HG02759 (cell line): ENCODE data around the gene FYCO1.

ENCODE experiments used
- ATAC-seq: cut with Tn5 transposase; IDR thresholded peaks from one replicate; pipeline ENCODE4 v1.9.1; 2021; ENCODE audit warnings: mild to moderate bottlenecking, moderate library complexity; ENCODE audit not compliant: unreplicated experiment

The FYCO1 gene

DNA sequence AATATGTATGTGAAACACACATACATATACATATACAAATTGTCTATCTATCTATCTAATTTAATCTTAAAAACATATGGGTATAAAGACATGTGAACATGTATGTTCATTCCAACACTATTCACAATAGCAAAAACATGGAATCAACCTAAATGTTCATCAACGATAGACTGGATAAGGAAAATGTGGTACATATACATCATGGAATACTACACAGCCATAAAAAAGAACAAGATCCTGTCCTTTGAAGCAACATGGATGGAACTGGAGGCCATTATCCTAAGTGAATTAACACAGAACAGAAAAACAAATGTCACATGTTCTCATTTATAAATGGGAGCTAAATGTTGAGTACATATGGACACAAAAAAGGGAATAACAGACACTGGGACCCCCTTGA, 103.5 kb downstream of the FYCO1 start:
- no peak for ATAC-seq

DNA sequence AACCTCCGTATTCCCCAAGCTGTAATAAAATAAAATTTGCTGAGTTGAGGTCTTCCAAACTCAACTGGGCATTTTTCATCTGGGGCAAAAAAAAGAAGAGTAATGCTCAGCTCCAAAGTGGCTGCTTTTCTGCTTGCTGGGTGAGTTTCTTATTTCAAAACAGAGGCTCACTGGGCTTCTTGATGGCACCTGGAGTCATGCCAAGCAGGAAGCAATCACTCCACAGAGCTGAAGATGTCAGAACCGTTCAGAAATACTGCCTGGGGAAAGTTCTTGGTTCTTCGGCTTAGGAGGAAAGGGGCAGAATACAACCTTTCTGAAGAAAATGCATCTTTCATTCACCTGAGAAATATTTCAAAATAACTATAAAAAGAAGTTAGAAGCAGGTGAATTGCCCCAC, 105.2 kb downstream of the FYCO1 start:
- ATAC-seq = no peak

DNA sequence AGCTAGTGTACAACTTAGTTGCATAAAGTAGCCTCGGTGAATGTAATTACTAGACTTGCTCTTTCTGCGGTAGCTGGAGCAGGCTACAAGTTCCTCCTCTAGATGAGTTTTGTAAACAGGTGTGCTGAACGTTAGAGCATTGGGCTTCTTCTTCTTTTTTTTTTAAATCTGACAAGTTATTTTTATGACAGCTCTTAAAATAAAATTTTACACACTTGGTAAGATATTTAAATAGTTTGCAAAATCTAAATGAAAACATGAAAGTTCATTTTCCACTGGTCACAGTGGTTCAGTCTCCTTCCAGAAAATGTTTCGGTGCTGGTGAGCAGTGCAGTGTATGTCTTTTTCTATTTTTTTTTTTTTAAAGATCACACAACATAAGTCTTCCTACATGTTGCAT, 106.3 kb downstream of the FYCO1 start:
- ATAC-seq = no peak

DNA sequence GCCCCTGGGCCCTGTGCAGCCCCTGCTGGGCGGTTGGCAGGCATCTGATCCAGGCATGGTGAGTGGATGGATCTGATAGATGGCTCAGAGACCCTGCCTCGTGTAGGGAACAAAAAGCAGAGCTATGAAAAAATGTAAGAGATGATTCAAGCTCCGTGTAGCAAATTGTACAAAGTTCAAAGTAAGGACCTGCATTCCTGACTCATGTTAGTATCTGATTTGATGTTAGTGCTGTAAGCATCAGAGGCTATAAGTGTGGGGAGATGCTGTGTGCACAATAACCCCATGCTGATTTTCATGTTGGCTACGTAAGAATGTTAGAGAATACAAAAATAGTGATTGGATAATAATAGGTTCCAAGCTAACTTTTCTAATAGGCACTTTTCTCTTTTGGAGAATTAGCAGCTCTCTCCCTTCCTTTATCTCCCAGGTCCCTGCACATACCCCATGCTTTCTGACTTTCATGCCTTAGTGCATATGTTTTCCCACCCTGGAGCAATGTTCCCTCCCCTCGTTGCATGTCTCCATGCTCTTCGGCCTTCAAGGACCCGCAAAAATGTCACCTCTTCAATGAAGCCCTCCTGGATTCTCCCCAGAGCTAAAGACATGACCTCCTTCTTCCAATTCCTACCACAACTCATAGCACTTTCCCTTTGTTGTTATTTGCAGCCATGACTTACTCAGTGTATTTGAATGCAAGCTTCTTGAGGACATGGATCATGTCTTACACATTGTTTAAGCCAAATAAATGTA, 107.7 kb downstream of the FYCO1 start:
- no peak for ATAC-seq

DNA sequence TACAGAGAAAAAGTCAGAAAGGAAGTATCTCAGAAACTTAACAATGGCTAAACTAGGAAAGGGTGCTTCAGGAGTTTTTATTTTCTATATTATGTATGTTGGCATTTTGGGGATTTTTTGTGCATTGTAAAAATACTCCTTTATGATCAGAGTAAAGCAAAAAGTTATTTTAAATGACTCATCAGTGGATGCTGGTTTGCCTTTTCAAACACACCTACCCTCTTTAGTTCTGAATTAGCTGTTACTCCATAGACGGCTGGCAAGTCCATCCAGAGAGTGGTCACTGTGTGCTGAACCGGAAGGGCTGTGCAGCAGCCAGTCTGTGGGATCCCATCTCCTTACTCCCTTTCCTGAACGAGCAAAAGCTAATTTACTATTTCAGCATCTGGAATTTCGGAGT, 108.3 kb downstream of the FYCO1 start:
- no peak for ATAC-seq

DNA sequence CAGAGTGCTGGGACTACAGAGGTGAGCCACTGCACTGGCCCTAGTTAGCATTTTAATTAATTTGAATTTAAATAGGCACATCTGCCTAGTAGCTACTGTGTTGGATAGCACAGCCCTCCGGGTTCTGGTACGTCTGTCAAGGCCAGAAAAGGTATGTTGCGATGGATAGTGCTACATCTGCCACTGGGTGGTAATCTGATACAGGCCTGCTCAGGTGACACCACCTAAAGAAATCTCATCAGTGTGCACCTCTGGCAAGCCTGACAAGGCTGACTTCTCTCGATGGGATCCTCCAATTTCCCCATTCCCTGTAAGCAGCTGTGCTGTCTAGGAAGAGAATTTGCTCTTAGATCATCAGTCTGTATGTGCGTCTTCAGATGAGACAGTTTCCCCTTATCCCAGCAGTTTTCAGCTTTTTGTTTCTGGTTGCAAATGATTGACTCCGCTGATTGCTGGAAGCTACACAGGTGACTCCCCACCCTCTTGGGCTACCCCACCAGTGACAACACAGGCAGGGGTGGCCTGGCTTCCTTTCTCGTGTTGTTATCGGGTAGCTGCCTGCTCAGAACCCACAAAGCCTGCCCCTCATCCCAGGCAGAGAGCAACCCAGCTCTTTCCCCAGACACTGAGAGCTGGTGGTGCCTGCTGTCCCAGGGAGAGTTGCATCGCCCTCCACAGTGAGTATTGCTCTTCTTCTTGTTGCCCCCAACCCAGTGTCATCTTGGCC, 109.5 kb downstream of the FYCO1 start, which contains the start of gene CCR9:
TSS of gene CCR9 (plus strand) at position 565 of the 727 bp plus-strand sequence. CDS start 8,391 bp downstream, outside the sequence.
- ATAC-seq = no peak

DNA sequence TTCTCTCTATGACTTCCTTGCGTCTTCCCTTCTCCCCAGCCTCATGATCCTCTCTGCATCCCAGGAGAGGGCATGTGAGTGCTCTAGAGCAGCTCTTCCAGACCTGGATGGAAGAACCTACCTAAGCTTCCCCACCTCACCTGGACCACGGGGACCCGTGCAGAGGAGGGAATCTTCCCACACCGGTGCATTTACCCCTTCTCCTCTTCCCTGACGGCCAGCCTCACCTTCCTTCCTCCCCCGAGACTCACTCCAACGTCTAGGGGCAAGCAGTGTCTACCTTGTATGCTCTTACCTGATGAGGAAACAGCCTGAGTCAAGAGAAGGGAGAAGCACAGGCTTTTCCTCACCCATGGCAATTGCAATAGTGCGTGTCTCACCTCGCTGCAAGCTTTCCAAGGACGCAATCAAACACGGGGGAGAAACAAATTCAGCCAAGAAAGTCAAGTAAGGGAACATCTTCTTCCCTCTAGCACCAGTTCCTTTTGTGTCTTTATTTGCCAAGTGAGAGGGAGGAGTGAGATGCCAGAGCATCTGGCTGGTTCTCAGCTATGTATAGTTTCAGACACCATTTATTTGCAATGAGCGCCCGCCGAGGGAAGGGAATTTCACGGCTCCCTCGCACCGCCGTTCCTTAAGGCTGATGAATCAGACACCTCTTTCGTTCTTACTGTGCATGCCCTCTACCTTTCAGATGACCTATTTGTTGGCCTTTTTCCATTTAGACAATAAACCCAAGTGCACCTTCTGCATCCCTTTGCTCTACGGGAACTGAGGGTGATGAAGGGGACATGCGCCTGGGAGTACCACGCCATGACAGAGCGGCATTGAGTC, 111.0 kb downstream of the FYCO1 start:
- ATAC-seq = no peak

DNA sequence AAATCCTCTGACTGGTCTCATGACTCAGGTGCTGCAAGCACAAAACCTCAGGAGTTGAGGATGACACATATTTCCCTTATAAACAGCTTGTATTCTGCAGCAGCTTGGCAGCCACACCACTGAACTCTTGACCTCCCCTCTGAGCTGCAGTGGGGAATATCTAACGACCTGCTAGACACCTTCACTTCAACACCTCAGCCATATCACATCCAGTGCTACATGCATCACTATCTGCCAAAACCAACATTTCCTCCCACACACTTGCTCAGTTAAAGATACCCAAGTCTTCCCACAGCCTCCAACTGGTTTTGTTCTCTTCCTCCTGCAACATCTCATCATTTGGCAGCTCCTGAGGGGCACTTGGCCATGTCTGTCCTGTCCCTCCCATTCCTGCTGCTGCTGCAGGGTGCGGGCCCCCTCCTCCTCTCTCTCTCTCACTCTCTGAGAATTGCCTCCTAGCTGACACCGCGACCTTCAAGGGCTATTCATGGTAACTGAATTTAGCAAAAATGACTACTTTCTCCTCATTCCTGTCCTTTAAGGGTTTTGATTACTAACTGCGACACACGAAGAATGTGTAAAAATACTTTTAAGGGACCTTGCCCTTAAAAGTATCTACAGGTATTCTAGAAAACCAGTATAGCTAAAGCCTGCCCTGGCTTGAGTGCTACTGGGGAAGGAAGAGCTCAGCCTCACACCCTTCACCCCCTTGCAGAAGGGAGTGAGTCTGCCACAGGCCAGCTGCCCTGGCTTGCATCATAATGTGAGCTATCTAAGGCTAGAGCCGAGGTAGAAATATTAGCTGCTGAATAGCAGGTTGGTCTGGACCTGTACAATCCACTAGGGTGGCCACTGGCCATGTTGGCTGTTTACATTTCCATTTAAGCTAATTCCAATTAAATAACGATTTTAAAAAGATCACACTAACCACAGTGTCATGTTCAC, 114.3 kb downstream of the FYCO1 start:
- no peak for ATAC-seq

DNA sequence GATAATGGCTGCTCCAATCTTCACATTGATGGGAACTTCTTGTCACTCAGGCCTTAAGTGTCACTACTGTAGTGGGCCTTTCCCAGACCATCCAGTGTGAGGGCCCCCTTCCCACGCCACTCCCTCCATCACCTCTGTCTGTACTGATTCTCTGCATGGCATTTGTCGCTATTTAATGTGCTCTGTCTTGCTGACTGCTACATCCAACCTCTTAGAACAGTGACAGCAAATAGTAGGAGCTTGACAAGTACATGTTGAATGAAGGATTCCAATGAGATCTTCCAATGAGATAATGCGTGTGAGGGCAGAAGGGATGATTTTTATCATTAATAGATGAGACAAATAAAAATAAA, 114.9 kb downstream of the FYCO1 start:
- no peak for ATAC-seq

DNA sequence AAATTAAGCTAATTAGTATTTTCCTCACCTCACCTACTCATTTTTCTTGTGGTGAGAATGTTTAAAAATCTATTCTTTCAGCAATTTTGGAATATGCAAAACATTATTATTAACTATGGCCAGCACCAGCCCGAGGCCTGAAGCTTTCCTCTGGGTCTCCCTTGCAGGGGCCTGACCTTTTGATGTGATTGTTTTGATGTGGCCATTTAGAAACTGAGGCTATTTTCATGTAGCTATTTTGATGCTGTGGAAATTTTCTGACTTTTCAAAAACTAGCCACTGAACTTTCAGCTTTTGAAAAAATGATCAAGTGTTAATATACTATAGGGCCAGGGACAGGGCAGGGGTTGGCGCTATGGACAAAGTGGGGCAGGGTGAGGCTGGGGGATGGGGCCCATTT, 117.5 kb downstream of the FYCO1 start:
- no peak for ATAC-seq

DNA sequence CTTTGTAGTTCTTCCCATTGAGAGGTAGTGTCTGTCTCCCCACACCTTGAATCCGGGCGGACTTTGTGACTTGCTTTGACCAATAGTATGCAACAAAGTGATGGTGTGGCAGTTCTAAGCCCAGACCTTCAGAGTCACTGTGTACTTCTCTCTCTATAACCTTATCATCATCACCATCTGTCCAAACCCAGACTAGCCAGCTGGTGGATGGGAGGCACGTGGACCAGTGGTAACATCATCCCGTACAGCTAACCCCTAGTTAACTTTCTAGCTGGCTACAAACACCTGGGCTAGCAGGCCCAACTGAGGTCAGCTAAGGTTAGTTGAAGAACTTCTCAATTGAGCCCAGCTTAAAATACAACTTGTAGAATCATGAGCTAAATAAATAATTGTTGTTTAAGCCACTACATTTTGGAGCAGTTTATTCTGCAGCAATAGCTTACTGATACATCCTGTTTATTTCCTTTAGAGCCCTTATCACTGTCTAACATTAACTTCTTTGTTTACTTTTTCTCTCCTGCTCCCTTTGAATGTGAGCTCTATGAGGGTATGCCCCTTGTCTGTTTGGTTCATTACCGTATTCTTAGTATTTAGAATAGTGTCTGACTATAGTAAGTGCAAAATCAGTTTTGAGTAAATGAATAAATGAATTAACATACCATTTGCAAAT, 120.8 kb downstream of the FYCO1 start:
- ATAC-seq = no peak

DNA sequence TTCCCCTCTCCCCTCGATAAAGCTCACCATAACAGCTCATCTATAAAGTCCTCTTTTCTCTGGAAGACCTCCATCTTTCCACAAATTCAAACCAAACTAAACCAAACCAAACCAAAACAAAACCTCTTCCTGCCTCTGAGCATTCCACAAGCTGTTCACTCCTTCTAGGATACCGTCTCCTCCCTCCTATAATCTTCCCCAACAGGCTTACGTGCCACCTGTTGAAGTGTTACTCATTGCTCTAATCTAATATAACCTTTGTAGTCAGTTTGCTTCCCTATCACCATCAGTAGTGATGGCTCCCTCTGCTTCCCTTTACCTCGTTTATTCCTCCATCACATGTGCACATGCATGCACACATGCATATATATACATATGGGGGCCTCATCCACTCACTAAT, 122.0 kb downstream of the FYCO1 start:
- ATAC-seq = no peak

DNA sequence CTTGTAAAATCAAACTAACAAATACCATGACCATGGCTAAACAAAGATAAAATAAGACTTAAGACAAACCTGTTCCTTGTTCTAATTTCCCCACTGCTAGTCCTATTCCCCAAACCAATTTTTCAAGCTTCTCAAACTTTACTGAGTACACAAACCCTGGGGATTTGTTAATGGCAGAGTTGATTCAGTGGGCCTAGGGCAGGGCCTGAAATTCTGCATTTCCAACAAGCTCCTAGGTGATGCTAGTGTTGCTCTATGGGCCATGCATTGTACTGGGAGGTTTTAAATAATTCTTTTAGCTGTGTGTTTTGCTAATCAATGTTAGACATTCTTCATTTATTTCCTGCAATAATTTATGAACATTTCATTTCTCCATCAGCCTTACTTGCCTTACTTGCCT, 122.6 kb downstream of the FYCO1 start:
- no peak for ATAC-seq

DNA sequence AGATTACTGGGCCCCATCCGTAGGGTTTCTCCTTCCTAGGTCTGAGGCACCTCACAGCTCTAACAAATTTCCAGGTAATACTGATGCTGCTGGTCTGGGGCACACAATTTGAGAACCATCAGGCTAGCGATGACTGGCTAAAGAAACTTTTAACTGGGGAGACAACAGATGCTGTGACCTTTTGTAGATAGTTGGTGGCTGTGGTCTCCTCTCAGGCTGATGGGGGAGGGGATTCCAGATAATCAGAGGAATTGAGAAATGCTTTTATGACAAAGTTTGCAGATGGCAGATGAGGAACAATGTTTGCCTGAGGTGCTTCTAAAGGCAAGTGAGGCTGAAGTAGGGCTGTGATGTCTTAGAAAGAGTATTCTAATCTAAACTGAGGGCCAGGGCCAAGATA, 123.1 kb downstream of the FYCO1 start:
- ATAC-seq = no peak

DNA sequence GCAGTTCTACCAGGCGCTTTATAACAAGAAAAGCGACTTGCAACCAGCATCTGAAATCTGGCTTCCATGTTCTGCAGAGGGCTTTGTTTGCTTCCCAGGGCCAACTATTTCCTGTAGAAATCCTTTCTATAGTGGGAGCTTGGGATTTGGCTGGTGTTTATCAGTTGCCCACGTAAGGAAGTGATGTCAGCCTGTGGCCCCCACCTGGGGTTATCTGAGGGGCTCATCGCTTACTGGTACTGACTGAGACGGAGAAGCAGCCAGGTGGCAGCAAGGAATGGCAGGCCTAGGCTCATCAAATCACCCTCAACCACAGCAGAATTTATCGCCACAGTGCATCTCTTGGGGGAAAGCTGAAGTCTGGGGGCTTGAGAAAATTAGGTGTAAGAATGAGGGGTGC, 123.8 kb downstream of the FYCO1 start:
- no peak for ATAC-seq

DNA sequence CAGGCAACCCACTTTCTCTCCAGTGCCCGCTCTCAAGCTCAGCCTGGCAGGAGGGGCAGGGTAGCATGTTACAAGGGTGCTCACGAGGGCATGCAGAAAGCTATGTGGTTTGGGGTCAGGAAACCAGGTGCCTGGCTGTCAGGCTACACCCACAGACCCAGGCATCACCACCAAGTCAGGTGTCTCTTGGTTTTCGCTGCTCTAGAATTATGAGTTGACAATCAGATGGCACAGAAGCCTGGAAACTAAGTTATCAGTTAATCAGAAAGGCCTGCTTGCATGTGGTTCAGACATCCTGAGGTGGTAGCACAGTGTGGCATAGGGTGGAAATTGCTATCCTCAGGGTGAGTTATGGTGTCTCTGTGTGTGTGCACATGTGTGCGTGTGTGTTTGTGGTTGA, 125.5 kb downstream of the FYCO1 start:
- ATAC-seq = no peak

DNA sequence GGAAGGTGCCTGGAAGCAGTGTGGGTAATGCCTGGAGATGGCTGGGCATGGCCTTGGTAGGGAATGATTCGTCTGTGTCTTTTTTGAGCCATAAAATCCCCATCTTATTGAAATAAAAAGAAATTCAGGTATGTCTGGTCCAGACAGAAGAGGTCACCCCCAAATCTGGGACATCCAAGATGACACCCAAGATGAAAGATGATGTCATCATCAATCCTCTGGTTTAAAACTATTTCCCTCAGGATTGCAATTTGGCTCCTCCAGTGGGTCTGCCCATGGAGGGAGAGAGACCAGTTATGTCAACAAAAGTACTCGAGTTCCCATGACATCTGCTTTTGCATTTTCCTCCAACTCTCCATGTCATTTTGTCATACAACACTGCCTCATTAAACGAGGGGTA, 126.0 kb downstream of the FYCO1 start:
- no peak for ATAC-seq

DNA sequence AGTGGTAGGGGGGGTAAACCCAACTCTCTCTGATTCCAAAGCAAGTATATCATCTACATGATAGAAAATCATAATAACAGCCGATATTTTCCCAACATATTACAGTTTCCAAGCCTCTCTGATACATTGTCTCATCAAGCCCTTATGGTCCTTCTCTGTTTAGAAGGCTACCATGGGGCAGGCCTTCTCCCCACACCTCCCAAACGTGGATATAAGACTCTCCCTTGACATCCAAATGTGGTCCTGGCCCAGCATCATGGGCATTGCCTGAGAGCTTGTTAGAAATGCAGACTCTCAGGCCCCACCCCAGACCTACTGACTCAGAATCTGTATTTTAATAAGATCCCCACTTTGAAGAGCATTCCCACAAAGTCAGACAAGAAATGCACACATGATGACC, 127.0 kb downstream of the FYCO1 start:
- no peak for ATAC-seq

DNA sequence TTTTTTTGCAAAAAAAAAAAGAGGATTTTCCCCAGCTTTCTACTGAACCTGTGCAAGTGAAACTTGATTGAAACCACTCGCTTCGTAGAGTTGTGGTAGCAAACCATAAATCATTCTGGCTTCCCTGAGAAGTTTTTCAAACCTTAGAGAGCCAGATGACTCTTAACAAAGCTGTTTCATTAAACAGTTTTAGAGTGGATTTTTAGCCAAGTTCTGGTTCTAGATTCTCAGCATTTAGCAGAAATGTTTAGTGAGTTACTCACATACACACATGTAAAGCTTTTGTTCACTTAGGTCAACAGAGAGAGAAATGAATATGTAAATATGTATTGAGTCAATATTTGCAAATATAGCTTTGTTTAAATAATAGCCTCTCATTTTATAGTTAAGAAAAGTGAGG, 127.4 kb downstream of the FYCO1 start:
- no peak for ATAC-seq
